HUDEP-2 (cell line): ENCODE measurements around the gene TMBIM4.
"Not testable (repeated sequence)": the region's sequence is repeated elsewhere in the genome, so short reads cannot be mapped to it uniquely, and the experiment has no call there.

Experiments used
- DNase-seq, 76 experiments: peaks; one replicate each; lab custom pipeline; 2025; ENCODE audit not compliant: unreplicated experiment in 76 of 76; lab: John Stamatoyannopoulos, UW

The TMBIM4 gene

GRCh38 chr12:66169221-66170170 is at the start of gene TMBIM4:
TMBIM4 (minus strand) TSS chr12:66169996; CDS start chr12:66169951, 45 bp downstream.
- DNase-seq: peak; percentile 28 to 95 (median 82)

- no peak for DNase-seq
These were observed 47.6 kb upstream of the TMBIM4 start for GRCh38 chr12:66217342-66217917.

- DNase-seq: not testable (repeated sequence)
These were observed 43.2 kb upstream of the TMBIM4 start for GRCh38 chr12:66213011-66213410.

GRCh38 chr12:66211573-66211972 is 41.8 kb upstream of the TMBIM4 start:
- not testable (repeated sequence) for DNase-seq

GRCh38 chr12:66210840-66211239 is 41.0 kb upstream of the TMBIM4 start:
- DNase-seq: peak in 8 of 76 experiments; percentile 3 to 47 (median 26)

GRCh38 chr12:66206141-66206540 is 36.3 kb upstream of the TMBIM4 start:
- DNase-seq: peak in 24 of 76 experiments; percentile 5 to 71 (median 35)

GRCh38 chr12:66203820-66204219 is 34.0 kb upstream of the TMBIM4 start:
- no peak for DNase-seq

GRCh38 chr12:66199831-66200509 is 30.2 kb upstream of the TMBIM4 start:
- no peak for DNase-seq

- DNase-seq: no peak
These were observed 29.3 kb upstream of the TMBIM4 start for GRCh38 chr12:66199141-66199540.

- DNase-seq: no peak
These were observed 27.7 kb upstream of the TMBIM4 start for GRCh38 chr12:66197495-66197921.

- no peak for DNase-seq
These were observed 27.0 kb upstream of the TMBIM4 start for GRCh38 chr12:66196806-66197205.

GRCh38 chr12:66195242-66195641 is 25.4 kb upstream of the TMBIM4 start:
- DNase-seq: no peak

- no peak for DNase-seq
These were observed 24.3 kb upstream of the TMBIM4 start for GRCh38 chr12:66194122-66194521.

GRCh38 chr12:66191547-66192126 is 21.8 kb upstream of the TMBIM4 start:
- no peak for DNase-seq

- peak in 8 of 76 experiments; percentile 5 to 25 (median 17) for DNase-seq
These were observed 20.9 kb upstream of the TMBIM4 start for GRCh38 chr12:66190519-66191370.

GRCh38 chr12:66189889-66190288 is 20.1 kb upstream of the TMBIM4 start:
- no peak for DNase-seq

GRCh38 chr12:66189486-66189843 is 19.7 kb upstream of the TMBIM4 start:
- DNase-seq: peak in 53 of 76 experiments; percentile 4 to 64 (median 33)

GRCh38 chr12:66188584-66189485 is 19.0 kb upstream of the TMBIM4 start, which contains the start of gene IRAK3:
IRAK3 (plus strand) TSS chr12:66189214; CDS start chr12:66189300, 86 bp downstream.
- peak in 47 of 76 experiments; percentile 4 to 60 (median 34) for DNase-seq

GRCh38 chr12:66187821-66188220 is 18.0 kb upstream of the TMBIM4 start:
- no peak for DNase-seq
